Measurements from ENCODE around the gene UNK. TPM values are rescaled to one million over a fixed set of nuclear protein-coding genes. Genes with fewer than 3 reads are reported as not detected.

The UNK gene
- total RNA-seq, 4 donors from 2014 or later, result 32.5 to 61.4 (median 47.9) TPM

DNA sequence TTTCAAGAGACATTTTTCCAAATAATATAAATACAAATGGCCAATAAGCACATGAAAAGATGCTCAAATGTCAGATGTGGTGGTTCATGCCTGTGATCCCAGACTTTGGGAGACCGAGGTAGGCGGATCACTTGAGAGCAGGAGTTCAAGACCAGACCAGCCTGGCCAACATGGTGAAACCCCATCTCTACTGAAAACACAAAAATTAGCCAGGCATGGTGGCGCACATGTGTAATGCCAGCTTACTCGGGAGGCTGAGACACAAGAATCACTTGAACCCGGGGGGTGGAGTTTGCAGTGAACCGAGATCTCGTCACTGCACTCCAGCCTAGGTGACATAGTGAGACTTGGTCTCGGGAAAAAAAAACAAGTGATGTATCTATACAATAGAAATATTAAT lies 16.7 kb upstream of the UNK start:
- Histone ChIP-seq H3K36me3 (no peaks in the 10 kb centered on the region), H3K27me3 (no peaks in the 10 kb centered on the region), H3K4me3 (replicated peaks in 1 of 3) (no peak overlapping the region), H3K4me1 (peaks cover 10 to 11% of the 10 kb centered on the region in 2 donors), H3K27ac (no peak overlapping the region), H3K9me3 (no peaks in the 10 kb centered on the region)
- no peak for DNase-seq
- intact Hi-C loops (cut with DNase I), result no loop called here
- TF ChIP-seq, protein P1, sequence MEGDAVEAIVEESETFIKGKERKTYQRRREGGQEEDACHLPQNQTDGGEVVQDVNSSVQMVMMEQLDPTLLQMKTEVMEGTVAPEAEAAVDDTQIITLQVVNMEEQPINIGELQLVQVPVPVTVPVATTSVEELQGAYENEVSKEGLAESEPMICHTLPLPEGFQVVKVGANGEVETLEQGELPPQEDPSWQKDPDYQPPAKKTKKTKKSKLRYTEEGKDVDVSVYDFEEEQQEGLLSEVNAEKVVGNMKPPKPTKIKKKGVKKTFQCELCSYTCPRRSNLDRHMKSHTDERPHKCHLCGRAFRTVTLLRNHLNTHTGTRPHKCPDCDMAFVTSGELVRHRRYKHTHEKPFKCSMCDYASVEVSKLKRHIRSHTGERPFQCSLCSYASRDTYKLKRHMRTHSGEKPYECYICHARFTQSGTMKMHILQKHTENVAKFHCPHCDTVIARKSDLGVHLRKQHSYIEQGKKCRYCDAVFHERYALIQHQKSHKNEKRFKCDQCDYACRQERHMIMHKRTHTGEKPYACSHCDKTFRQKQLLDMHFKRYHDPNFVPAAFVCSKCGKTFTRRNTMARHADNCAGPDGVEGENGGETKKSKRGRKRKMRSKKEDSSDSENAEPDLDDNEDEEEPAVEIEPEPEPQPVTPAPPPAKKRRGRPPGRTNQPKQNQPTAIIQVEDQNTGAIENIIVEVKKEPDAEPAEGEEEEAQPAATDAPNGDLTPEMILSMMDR (IDR thresholded peaks at IDR 0.05), result no peak
- TF ChIP-seq POLR2A (IDR thresholded peaks at IDR 0.05), result no peak
- WGBS, 2 donors, result 82 to 85% methylated on average over 8 of the region's 8 CpGs

DNA sequence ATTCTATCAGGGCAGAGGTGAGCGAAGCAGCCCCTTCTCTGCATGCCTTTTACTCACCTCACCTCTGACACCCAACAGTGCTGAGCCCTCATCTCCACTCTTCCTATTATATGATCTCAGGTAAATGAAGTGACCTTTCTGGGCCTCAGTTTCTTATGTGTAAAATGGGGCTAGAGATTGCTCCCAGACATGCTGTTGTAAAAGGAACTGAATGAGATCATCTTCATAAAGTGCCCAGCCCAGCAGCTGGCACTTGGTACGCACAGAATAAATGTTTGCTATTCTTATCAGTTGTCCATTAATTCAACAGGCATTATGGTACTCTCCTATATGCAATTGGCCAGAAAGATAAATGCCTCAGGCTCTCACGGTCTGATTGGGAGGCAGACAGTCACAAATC lies 15.1 kb upstream of the UNK start:
- no peak for DNase-seq
- Histone ChIP-seq H3K27ac (no peak overlapping the region), H3K4me1 (peaks cover under 1% of the 10 kb centered on the region in 2 donors), H3K9me3 (no peaks in the 10 kb centered on the region), H3K4me3 (replicated peaks in 1 of 3) (no peak overlapping the region), H3K27me3 (no peaks in the 10 kb centered on the region), H3K36me3 (no peaks in the 10 kb centered on the region)
- TF ChIP-seq POLR2A (IDR thresholded peaks at IDR 0.05), result no peak
- TF ChIP-seq, protein P1 (IDR thresholded peaks at IDR 0.05), result no peak
- intact Hi-C loops (cut with DNase I), result no loop called here
- 87 to 90% methylated on average over 3 of the region's 3 CpGs for WGBS, 2 donors

DNA sequence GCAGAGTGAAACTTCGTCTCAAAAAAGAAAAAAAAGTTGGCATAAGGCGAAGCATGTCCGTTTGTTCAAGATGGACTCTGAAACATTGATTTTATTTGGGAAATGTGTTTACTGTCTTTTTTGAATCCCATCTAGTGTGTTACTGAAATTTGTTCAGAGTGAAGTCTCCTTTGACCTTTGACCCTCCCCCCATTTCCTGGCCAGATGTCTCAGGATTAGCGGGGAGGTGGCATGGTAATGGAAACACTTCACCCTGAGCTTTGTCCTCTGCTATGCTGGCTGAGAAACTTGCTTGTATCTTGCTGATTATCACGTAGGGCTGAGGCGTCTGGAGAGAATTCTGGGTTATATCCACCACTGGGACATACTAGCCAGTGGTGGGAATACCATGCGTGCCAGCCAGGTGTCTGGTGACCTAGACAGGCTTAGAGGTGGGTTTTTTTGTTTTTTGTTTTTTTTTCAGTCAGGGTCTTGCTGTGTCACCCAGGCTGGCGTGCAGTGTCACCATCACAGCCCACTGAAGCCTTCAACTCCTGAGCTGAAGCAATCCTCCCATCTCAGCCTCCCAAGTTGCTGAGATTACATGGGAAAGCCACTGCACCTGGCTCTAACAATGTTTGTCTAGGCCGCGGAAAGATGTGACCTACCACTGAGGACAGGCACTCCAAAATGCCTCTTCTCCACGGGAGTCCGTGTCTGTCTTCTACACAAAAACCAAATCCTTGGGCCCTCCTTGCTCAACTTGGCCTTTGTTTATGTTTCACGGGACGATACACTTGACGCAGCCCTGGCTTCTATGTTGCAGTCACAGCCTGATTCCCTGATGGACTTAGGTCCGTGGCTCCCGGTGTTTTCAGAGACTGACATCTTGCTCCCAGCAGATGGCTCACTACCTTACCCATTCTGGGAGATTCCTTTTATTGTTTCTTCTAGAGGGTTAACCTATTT lies 13.0 kb upstream of the UNK start:
- Histone ChIP-seq H3K27ac (no peak overlapping the region), H3K27me3 (no peaks in the 10 kb centered on the region), H3K9me3 (no peaks in the 10 kb centered on the region), H3K4me1 (peaks cover 10 to 15% of the 10 kb centered on the region in 2 donors), H3K36me3 (no peaks in the 10 kb centered on the region), H3K4me3 (replicated peaks in 1 of 3) (no peak overlapping the region)
- WGBS, 2 donors, result 75 to 78% methylated on average over 17 of the region's 17 CpGs
- TF ChIP-seq, protein P1 (IDR thresholded peaks at IDR 0.05), result no peak
- no peak for TF ChIP-seq POLR2A (IDR thresholded peaks at IDR 0.05)
- DNase-seq, result no peak
- intact Hi-C loops (cut with DNase I), result no loop called here

DNA sequence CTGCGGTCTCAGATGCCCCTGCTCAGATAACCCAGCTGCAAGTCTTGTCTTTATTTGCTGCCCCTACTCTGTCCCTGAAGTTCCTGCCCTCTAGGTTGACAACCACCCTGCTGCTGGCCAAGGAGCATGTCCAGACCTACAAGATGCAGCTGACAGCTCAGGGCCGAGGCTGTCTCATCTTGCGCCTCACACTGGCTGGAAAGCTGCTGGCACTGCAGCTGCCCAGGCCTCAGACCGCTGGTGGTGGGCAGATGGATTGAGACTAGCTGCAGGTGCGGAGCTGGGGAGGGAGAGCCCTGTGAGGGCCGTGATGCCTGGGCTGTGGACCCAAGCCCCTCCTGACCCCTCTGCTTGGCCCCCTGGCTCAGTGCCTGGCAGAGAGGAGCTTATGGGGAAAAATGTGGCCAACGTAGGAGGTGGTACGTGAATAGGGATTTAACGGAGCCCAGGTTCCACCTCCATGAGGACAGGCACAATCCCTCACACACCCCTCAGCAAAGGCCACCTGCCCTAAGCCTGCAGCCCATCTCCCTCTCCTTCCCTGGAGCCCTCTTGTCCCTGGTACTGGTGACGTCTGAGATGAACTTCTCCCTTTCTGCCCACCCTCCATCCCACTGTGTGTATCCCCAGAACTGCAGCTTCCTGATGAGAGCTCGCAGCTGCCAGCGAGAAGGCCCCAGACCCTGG lies 11.3 kb upstream of the UNK start:
- Histone ChIP-seq H3K27ac (no peak overlapping the region), H3K36me3 (peaks cover 4 to 5% of the 10 kb centered on the region in 2 donors), H3K9me3 (no peaks in the 10 kb centered on the region), H3K4me3 (replicated peaks in 1 of 3) (no peak overlapping the region), H3K27me3 (no peaks in the 10 kb centered on the region), H3K4me1 (peaks cover 22 to 24% of the 10 kb centered on the region in 2 donors)
- DNase-seq, result no peak
- no peak for TF ChIP-seq POLR2A (IDR thresholded peaks at IDR 0.05)
- TF ChIP-seq, protein P1 (IDR thresholded peaks at IDR 0.05), result no peak
- intact Hi-C loops (cut with DNase I), result no loop called here
- WGBS, 2 donors, result 90 to 93% methylated on average over 8 to 12 of the region's 12 CpGs
